HepG2 (cell line): ENCODE data around the gene TMEM129. TPM values are rescaled to one million over a fixed set of nuclear protein-coding genes. Genes with fewer than 3 reads are reported as not detected.

Source experiments
- GATAD2A ChIP-seq: IDR thresholded peaks from 2 replicates; pipeline ENCODE4 v1.6.1; 2016
- NFIC ChIP-seq: IDR thresholded peaks from 2 replicates; pipeline ENCODE4 v1.6.1; 2012; ENCODE audit warnings: mild to moderate bottlenecking, low read length, inconsistent platforms
- RFXAP ChIP-seq: sonication (generic); formaldehyde crosslinking; IDR thresholded peaks from 2 replicates; pipeline ENCODE4 v1.4.0; 2020; ENCODE audit warnings: missing genetic modification reagents, borderline replicate concordance
- ZNF235 ChIP-seq: sonication (generic); formaldehyde crosslinking; IDR thresholded peaks from 2 replicates; pipeline ENCODE4 v1.8.1; 2023; ENCODE audit warnings: mild to moderate bottlenecking, missing genetic modification reagents, borderline replicate concordance
- ZNF605 ChIP-seq: sonication (generic); formaldehyde crosslinking; IDR thresholded peaks from 2 replicates; pipeline ENCODE4 v1.8.0; 2022; ENCODE audit warnings: mild to moderate bottlenecking, missing genetic modification reagents
- ZNF749 ChIP-seq: sonication (generic); formaldehyde crosslinking; IDR thresholded peaks from 2 replicates; pipeline ENCODE4 v1.8.0; 2022; ENCODE audit warnings: mild to moderate bottlenecking, missing genetic modification reagents, moderate library complexity, borderline replicate concordance
- polyA plus RNA-seq, 8 experiments: library from polyadenylated mRNA; depleted of rRNA in 3 of 8; stranded (reverse) in 7 of 8; unstranded in 1 of 8; fragments of >200 nt; fragmentation: Illumina TruSeq in 4 of 8; extraction: Trizol in 4 of 8; gene quantifications; 2 replicates each; pipeline versions ENCODE4 v1.2.1 to v1.2.3, GENCODE V29; 2011 to 2016; ENCODE audit warnings: low read depth in 4 of 8, missing spikeins in 1 of 8, mixed read lengths in 1 of 8; ENCODE audit not compliant: insufficient read depth in 1 of 8
- total RNA-seq, 5 experiments: library from RNA; depleted of rRNA; stranded (reverse); fragments of >200 nt; fragmentation: Illumina TruSeq; extraction: Trizol; gene quantifications; 2 replicates each; pipeline ENCODE4 v1.2.3, GENCODE V29; 2016; ENCODE audit warnings: low read depth in 1 of 5
- TF ChIP-seq, protein P1 (sequence below): IDR thresholded peaks from 2 replicates; pipeline ENCODE4 v1.6.1; 2016; ENCODE audit warnings: mild to moderate bottlenecking
- TF ChIP-seq, protein P2 (sequence below): sonication (generic); formaldehyde crosslinking; IDR thresholded peaks from 2 replicates; pipeline ENCODE4 v1.4.0; 2020; ENCODE audit warnings: missing genetic modification reagents
- TF ChIP-seq, protein P3 (sequence below): sonication (generic); formaldehyde crosslinking; IDR thresholded peaks from 2 replicates; pipeline ENCODE4 v1.5.0; 2020; ENCODE audit warnings: missing genetic modification reagents
- TF ChIP-seq, protein P4 (sequence below): sonication (generic); formaldehyde crosslinking; IDR thresholded peaks from 2 replicates; pipeline ENCODE4 v1.5.1; 2020; ENCODE audit warnings: missing genetic modification reagents, mild to moderate bottlenecking, borderline replicate concordance
- TF ChIP-seq, protein P5 (sequence below): sonication (generic); formaldehyde crosslinking; conservative IDR thresholded peaks from 2 replicates; pipeline ENCODE4 v1.8.0; 2022; ENCODE audit warnings: missing genetic modification reagents
- TF ChIP-seq, protein P6 (sequence below): sonication (generic); formaldehyde crosslinking; conservative IDR thresholded peaks from 2 replicates; pipeline ENCODE4 v1.5.0; 2020; ENCODE audit warnings: missing genetic modification reagents
- TF ChIP-seq, protein P7 (sequence below): sonication (generic); formaldehyde crosslinking; IDR thresholded peaks from 2 replicates; pipeline ENCODE4 v1.9.0; 2021; ENCODE audit warnings: missing genetic modification reagents, mild to moderate bottlenecking, borderline replicate concordance
- TF ChIP-seq, protein P8 (sequence below): sonication (generic); formaldehyde crosslinking; IDR thresholded peaks from 2 replicates; pipeline ENCODE4 v1.4.0; 2020; ENCODE audit warnings: missing genetic modification reagents, borderline replicate concordance

The TMEM129 gene
- total and polyA plus RNA-seq, 2 of the 13 experiments (the other 11 are each of a cell fraction or from before 2014, with no cell fraction given): 19.0 to 25.8 TPM

DNA sequence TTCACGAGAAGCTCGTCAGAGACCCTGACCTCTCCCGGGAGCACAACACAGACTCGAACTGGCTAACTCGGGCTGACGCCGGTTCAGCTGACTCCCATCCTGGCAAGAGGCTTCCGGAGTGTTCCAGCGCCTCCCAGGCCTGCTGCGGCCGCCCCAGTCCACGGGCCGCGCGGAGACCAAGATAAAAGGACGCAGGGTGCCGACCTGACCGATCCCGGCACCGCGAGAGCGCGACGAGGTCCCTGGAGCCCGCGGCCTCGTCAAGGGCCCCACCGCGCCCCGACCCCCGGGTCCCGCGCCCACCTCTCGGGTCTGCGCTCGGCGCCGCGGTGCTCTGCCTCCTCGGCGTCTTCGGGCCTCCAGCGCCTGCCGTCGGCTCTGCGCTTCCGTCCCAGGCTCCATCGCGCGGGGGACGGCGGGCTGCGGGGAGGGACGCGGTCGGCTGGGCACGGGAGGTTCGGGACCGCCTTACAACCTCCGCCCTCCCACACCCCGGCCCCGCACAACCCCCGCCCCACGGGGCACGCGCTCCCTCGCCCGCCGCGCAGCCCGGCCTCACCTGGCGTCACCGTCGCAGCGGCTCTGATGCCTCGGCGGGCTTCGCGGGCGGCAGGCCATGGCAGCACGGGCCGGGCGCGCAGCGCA lies 9.4 kb downstream of the TMEM129 start (continued):
- TF ChIP-seq, protein P1, sequence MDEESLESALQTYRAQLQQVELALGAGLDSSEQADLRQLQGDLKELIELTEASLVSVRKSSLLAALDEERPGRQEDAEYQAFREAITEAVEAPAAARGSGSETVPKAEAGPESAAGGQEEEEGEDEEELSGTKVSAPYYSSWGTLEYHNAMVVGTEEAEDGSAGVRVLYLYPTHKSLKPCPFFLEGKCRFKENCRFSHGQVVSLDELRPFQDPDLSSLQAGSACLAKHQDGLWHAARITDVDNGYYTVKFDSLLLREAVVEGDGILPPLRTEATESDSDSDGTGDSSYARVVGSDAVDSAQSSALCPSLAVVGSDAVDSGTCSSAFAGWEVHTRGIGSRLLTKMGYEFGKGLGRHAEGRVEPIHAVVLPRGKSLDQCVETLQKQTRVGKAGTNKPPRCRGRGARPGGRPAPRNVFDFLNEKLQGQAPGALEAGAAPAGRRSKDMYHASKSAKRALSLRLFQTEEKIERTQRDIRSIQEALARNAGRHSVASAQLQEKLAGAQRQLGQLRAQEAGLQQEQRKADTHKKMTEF (CRISPR knock-in tag): peak; percentile 26; the same call in 1 of the 2 replicates
- TF ChIP-seq GATAD2A: no peak
- TF ChIP-seq, protein P2, sequence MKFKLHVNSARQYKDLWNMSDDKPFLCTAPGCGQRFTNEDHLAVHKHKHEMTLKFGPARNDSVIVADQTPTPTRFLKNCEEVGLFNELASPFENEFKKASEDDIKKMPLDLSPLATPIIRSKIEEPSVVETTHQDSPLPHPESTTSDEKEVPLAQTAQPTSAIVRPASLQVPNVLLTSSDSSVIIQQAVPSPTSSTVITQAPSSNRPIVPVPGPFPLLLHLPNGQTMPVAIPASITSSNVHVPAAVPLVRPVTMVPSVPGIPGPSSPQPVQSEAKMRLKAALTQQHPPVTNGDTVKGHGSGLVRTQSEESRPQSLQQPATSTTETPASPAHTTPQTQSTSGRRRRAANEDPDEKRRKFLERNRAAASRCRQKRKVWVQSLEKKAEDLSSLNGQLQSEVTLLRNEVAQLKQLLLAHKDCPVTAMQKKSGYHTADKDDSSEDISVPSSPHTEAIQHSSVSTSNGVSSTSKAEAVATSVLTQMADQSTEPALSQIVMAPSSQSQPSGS (CRISPR knock-in tag): 0 out of 2 replicates have a peak, but pooled peaks have one; percentile 19
- TF ChIP-seq ZNF605 (CRISPR knock-in tag): no peak
- TF ChIP-seq ZNF749 (CRISPR knock-in tag): no peak
- no peak for TF ChIP-seq NFIC
- TF ChIP-seq, protein P3, sequence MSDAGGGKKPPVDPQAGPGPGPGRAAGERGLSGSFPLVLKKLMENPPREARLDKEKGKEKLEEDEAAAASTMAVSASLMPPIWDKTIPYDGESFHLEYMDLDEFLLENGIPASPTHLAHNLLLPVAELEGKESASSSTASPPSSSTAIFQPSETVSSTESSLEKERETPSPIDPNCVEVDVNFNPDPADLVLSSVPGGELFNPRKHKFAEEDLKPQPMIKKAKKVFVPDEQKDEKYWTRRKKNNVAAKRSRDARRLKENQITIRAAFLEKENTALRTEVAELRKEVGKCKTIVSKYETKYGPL (CRISPR knock-in tag): no peak
- TF ChIP-seq, protein P4, sequence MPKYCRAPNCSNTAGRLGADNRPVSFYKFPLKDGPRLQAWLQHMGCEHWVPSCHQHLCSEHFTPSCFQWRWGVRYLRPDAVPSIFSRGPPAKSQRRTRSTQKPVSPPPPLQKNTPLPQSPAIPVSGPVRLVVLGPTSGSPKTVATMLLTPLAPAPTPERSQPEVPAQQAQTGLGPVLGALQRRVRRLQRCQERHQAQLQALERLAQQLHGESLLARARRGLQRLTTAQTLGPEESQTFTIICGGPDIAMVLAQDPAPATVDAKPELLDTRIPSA (CRISPR knock-in tag): peak; percentile 46; the same call in 1 of the 2 replicates
- TF ChIP-seq, protein P5, sequence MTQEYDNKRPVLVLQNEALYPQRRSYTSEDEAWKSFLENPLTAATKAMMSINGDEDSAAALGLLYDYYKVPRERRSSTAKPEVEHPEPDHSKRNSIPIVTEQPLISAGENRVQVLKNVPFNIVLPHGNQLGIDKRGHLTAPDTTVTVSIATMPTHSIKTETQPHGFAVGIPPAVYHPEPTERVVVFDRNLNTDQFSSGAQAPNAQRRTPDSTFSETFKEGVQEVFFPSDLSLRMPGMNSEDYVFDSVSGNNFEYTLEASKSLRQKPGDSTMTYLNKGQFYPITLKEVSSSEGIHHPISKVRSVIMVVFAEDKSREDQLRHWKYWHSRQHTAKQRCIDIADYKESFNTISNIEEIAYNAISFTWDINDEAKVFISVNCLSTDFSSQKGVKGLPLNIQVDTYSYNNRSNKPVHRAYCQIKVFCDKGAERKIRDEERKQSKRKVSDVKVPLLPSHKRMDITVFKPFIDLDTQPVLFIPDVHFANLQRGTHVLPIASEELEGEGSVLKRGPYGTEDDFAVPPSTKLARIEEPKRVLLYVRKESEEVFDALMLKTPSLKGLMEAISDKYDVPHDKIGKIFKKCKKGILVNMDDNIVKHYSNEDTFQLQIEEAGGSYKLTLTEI (CRISPR knock-in tag): no peak
- TF ChIP-seq, protein P6, sequence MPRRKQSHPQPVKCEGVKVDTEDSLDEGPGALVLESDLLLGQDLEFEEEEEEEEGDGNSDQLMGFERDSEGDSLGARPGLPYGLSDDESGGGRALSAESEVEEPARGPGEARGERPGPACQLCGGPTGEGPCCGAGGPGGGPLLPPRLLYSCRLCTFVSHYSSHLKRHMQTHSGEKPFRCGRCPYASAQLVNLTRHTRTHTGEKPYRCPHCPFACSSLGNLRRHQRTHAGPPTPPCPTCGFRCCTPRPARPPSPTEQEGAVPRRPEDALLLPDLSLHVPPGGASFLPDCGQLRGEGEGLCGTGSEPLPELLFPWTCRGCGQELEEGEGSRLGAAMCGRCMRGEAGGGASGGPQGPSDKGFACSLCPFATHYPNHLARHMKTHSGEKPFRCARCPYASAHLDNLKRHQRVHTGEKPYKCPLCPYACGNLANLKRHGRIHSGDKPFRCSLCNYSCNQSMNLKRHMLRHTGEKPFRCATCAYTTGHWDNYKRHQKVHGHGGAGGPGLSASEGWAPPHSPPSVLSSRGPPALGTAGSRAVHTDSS (CRISPR knock-in tag): no peak
- TF ChIP-seq, protein P7, sequence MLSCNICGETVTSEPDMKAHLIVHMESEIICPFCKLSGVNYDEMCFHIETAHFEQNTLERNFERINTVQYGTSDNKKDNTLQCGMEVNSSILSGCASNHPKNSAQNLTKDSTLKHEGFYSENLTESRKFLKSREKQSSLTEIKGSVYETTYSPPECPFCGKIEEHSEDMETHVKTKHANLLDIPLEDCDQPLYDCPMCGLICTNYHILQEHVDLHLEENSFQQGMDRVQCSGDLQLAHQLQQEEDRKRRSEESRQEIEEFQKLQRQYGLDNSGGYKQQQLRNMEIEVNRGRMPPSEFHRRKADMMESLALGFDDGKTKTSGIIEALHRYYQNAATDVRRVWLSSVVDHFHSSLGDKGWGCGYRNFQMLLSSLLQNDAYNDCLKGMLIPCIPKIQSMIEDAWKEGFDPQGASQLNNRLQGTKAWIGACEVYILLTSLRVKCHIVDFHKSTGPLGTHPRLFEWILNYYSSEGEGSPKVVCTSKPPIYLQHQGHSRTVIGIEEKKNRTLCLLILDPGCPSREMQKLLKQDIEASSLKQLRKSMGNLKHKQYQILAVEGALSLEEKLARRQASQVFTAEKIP (CRISPR knock-in tag): no peak
- TF ChIP-seq ZNF235 (CRISPR knock-in tag): 0 out of 2 replicates have a peak, but pooled peaks have one; percentile 2
- TF ChIP-seq RFXAP (CRISPR knock-in tag): no peak
- TF ChIP-seq, protein P8, sequence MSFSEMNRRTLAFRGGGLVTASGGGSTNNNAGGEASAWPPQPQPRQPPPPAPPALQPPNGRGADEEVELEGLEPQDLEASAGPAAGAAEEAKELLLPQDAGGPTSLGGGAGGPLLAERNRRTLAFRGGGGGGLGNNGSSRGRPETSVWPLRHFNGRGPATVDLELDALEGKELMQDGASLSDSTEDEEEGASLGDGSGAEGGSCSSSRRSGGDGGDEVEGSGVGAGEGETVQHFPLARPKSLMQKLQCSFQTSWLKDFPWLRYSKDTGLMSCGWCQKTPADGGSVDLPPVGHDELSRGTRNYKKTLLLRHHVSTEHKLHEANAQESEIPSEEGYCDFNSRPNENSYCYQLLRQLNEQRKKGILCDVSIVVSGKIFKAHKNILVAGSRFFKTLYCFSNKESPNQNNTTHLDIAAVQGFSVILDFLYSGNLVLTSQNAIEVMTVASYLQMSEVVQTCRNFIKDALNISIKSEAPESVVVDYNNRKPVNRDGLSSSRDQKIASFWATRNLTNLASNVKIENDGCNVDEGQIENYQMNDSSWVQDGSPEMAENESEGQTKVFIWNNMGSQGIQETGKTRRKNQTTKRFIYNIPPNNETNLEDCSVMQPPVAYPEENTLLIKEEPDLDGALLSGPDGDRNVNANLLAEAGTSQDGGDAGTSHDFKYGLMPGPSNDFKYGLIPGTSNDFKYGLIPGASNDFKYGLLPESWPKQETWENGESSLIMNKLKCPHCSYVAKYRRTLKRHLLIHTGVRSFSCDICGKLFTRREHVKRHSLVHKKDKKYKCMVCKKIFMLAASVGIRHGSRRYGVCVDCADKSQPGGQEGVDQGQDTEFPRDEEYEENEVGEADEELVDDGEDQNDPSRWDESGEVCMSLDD (CRISPR knock-in tag): peak; percentile 19; the same call in 1 of the 2 replicates
